Measurements from ENCODE around the gene MRAS. TPM values are rescaled to one million over a fixed set of nuclear protein-coding genes. Genes with fewer than 3 reads are reported as not detected.

MRAS gene
- polyA plus RNA-seq, 1 of the 3 experiments (the other 2 are of a cell fraction), result 25.0 TPM

DNA sequence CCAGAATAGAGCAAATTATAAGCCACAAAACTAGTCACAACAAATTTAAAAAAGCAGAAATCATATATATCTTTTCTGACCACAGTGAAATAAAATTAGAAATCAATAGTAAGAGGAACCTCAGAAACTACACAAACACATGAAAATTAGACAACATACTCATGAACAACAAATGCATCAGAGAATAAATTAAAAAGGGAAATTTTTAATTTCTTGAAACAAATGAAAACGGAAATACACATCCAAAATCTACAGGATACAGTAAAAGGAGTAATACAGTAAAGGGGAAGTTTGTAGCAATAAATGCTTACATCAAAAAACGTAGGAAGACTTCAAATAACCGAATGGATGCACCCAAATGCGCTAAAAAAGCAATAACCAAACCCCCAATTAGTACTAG, 37.9 kb upstream of the MRAS start:
- no peaks in the 10 kb centered on the region for H3K79me2 ChIP-seq (ENCODE audit: insufficient read depth)
- H3K4me3 ChIP-seq (ENCODE audit: low read depth in 2 of 2, low read length in 1 of 2), result no peak overlapping the region
- no peak for DNase-seq
- H2AFZ ChIP-seq (ENCODE audit: low read depth), result no peak overlapping the region
- peaks cover 0 to 10% of the 10 kb centered on the region in 2 experiments; a peak in 1 of 4 replicates for H3K4me1 ChIP-seq (ENCODE audit: control insufficient read depth in 1 of 2, insufficient read depth in 2 of 2, low read depth in 1 of 2, low read length in 1 of 2)
- no peaks in the 10 kb centered on the region for H3K9me2 ChIP-seq
- H3K9ac ChIP-seq, result no peak overlapping the region
- H3K27me3 ChIP-seq (ENCODE audit: insufficient read depth), result no peaks in the 10 kb centered on the region
- WGBS (ENCODE audit: low lambda C conversion rate), result 55% methylated on average over 4 of the region's 4 CpGs
- H3K36me3 ChIP-seq (replicated peaks in 1 of 2; ENCODE audit: control insufficient read depth in 1 of 2, insufficient read depth in 2 of 2, low read length in 1 of 2), result no peaks in the 10 kb centered on the region
- H4K20me1 ChIP-seq (ENCODE audit: insufficient read depth), result no peaks in the 10 kb centered on the region
- peaks cover 7% of the 10 kb centered on the region for H3F3A ChIP-seq (replicated peaks; ENCODE audit: insufficient read depth)
- POLR2A ChIA-PET, result no interaction called here
- no peak overlapping the region for H3K4me2 ChIP-seq
- TF ChIP-seq YY1 (IDR thresholded peaks at IDR 0.05; ENCODE audit: low read depth) (no peak), FOXM1 (IDR thresholded peaks at IDR 0.05; ENCODE audit: low read depth) (no peak), GATA2 (CRISPR knock-in tag; IDR thresholded peaks at IDR 0.05) (no peak), RCOR1 (IDR thresholded peaks at IDR 0.05; ENCODE audit: low read length) (no peak), JUND (IDR thresholded peaks at IDR 0.05) (no peak), EZH2phosphoT487 (IDR thresholded peaks at IDR 0.05; ENCODE audit: borderline replicate concordance, low read depth) (no peak), EP300 (IDR thresholded peaks at IDR 0.05; ENCODE audit: borderline replicate concordance in 1 of 2, low read depth in 1 of 2, low read length in 1 of 2) (no peak), MEF2A (IDR thresholded peaks at IDR 0.05; ENCODE audit: borderline replicate concordance, low read depth) (no peak), TAF1 (IDR thresholded peaks at IDR 0.05; ENCODE audit: borderline replicate concordance, low read depth, low read length) (no peak), FOSL2 (IDR thresholded peaks at IDR 0.05; ENCODE audit: borderline replicate concordance, low read depth) (no peak), SIN3A (IDR thresholded peaks at IDR 0.05; ENCODE audit: borderline replicate concordance, low read depth, low read length) (no peak), RAD21 (IDR thresholded peaks at IDR 0.05; ENCODE audit: low read length) (no peak), RFX5 (IDR thresholded peaks at IDR 0.05; ENCODE audit: low read length) (no peak), GABPA (IDR thresholded peaks at IDR 0.05; ENCODE audit: low read depth) (no peak), POLR2AphosphoS5 (IDR thresholded peaks at IDR 0.05; ENCODE audit: low read depth, low read length) (no peak)
- TF ChIP-seq, protein P1, sequence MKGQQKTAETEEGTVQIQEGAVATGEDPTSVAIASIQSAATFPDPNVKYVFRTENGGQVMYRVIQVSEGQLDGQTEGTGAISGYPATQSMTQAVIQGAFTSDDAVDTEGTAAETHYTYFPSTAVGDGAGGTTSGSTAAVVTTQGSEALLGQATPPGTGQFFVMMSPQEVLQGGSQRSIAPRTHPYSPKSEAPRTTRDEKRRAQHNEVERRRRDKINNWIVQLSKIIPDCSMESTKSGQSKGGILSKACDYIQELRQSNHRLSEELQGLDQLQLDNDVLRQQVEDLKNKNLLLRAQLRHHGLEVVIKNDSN (IDR thresholded peaks at IDR 0.05; ENCODE audit: borderline replicate concordance, low read depth), result no peak
- TF ChIP-seq, protein P2, sequence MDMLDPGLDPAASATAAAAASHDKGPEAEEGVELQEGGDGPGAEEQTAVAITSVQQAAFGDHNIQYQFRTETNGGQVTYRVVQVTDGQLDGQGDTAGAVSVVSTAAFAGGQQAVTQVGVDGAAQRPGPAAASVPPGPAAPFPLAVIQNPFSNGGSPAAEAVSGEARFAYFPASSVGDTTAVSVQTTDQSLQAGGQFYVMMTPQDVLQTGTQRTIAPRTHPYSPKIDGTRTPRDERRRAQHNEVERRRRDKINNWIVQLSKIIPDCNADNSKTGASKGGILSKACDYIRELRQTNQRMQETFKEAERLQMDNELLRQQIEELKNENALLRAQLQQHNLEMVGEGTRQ (IDR thresholded peaks at IDR 0.05; ENCODE audit: borderline replicate concordance, low read depth, low read length), result no peak
- TF ChIP-seq, protein P3, sequence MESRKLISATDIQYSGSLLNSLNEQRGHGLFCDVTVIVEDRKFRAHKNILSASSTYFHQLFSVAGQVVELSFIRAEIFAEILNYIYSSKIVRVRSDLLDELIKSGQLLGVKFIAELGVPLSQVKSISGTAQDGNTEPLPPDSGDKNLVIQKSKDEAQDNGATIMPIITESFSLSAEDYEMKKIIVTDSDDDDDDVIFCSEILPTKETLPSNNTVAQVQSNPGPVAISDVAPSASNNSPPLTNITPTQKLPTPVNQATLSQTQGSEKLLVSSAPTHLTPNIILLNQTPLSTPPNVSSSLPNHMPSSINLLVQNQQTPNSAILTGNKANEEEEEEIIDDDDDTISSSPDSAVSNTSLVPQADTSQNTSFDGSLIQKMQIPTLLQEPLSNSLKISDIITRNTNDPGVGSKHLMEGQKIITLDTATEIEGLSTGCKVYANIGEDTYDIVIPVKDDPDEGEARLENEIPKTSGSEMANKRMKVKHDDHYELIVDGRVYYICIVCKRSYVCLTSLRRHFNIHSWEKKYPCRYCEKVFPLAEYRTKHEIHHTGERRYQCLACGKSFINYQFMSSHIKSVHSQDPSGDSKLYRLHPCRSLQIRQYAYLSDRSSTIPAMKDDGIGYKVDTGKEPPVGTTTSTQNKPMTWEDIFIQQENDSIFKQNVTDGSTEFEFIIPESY (IDR thresholded peaks at IDR 0.05; ENCODE audit: borderline replicate concordance, low read depth), result no peak
- TF ChIP-seq, protein P4, sequence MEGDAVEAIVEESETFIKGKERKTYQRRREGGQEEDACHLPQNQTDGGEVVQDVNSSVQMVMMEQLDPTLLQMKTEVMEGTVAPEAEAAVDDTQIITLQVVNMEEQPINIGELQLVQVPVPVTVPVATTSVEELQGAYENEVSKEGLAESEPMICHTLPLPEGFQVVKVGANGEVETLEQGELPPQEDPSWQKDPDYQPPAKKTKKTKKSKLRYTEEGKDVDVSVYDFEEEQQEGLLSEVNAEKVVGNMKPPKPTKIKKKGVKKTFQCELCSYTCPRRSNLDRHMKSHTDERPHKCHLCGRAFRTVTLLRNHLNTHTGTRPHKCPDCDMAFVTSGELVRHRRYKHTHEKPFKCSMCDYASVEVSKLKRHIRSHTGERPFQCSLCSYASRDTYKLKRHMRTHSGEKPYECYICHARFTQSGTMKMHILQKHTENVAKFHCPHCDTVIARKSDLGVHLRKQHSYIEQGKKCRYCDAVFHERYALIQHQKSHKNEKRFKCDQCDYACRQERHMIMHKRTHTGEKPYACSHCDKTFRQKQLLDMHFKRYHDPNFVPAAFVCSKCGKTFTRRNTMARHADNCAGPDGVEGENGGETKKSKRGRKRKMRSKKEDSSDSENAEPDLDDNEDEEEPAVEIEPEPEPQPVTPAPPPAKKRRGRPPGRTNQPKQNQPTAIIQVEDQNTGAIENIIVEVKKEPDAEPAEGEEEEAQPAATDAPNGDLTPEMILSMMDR (IDR thresholded peaks at IDR 0.05), result no peak
- TF ChIP-seq, protein P5, sequence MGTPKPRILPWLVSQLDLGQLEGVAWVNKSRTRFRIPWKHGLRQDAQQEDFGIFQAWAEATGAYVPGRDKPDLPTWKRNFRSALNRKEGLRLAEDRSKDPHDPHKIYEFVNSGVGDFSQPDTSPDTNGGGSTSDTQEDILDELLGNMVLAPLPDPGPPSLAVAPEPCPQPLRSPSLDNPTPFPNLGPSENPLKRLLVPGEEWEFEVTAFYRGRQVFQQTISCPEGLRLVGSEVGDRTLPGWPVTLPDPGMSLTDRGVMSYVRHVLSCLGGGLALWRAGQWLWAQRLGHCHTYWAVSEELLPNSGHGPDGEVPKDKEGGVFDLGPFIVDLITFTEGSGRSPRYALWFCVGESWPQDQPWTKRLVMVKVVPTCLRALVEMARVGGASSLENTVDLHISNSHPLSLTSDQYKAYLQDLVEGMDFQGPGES (IDR thresholded peaks at IDR 0.05; ENCODE audit: low read depth, low read length), result no peak
- H3K9me3 ChIP-seq, result 0 out of 2 replicates have a peak, but pooled peaks cover 3% of the 10 kb centered on the region
- CTCF ChIA-PET, result no interaction called here
- H3K27ac ChIP-seq (ENCODE audit: low read depth in 2 of 2, low read length in 1 of 2), result no peak overlapping the region

All from SK-N-SH (cell line).